Immature natural killer cell (primary cell): ENCODE data around the gene RDH8. TPM values are rescaled to one million over a fixed set of nuclear protein-coding genes. Genes with fewer than 3 reads are reported as not detected.
A peak's percentile ranks its signal among the peaks of the same experiment; 100 is the strongest.

Source experiments
- DNase-seq, 3 donors: peaks; one replicate each; pipeline ENCODE4 v3.0.0; 2022; ENCODE audit warnings: mixed read lengths in 1 of 3
- H3K27ac Mint-ChIP-seq, 6 donors: one replicate each; pipeline ENCODE4 v1.8.0; 2020; ENCODE audit warnings: mixed read lengths in 6 of 6, mild to moderate bottlenecking in 5 of 6, inconsistent platforms in 4 of 6, moderate library complexity in 3 of 6
- H3K27me3 Mint-ChIP-seq, 3 donors: one replicate each; pipeline ENCODE4 v1.8.0; 2020 to 2021; ENCODE audit warnings: low read depth in 3 of 3, mild to moderate bottlenecking in 3 of 3, mixed read lengths in 3 of 3, moderate library complexity in 3 of 3, inconsistent platforms in 1 of 3
- H3K36me3 Mint-ChIP-seq, 3 donors: one replicate each; pipeline ENCODE4 v1.8.0; 2020; ENCODE audit warnings: mixed read lengths in 3 of 3, inconsistent platforms in 2 of 3, mild to moderate bottlenecking in 2 of 3
- H3K4me1 Mint-ChIP-seq, 2 donors: one replicate each; pipeline ENCODE4 v1.8.0; 2020; ENCODE audit warnings: inconsistent platforms in 2 of 2, mild to moderate bottlenecking in 2 of 2, mixed read lengths in 2 of 2, moderate library complexity in 1 of 2
- H3K4me3 Mint-ChIP-seq, 5 donors: one replicate each; pipeline ENCODE4 v1.8.0; 2020; ENCODE audit warnings: mild to moderate bottlenecking in 5 of 5, mixed read lengths in 5 of 5, inconsistent platforms in 3 of 5, moderate library complexity in 3 of 5
- H3K9me3 Mint-ChIP-seq, 6 donors: one replicate each; pipeline ENCODE4 v1.8.0; 2020; ENCODE audit warnings: mild to moderate bottlenecking in 6 of 6, mixed read lengths in 6 of 6, inconsistent platforms in 4 of 6, moderate library complexity in 3 of 6
- polyA plus RNA-seq, 3 donors: library from polyadenylated mRNA; unstranded; fragments of 300-500 nt; fragmentation: Illumina TruSeq; gene quantifications; one replicate each; pipeline ENCODE4 v1.2.3, GENCODE V29; 2021

Gene RDH8
- not detected for polyA plus RNA-seq

GRCh38 chr19:10013316-10013715 lies at the start of gene RDH8:
TSS of gene RDH8 (plus strand) at chr19:10013483. CDS start at chr19:10013498, 15 bp downstream.
- Mint-ChIP-seq H3K4me3 (no peak within 1 kb of the TSS), H3K27me3 (peaks cover 16 to 21% (median 20%) of the 10 kb centered on the region in 3 donors), H3K4me1 (peaks cover 17 to 22% of the 10 kb centered on the region in 2 donors), H3K36me3 (no peaks in the 10 kb centered on the region), H3K27ac (no peak within 1 kb of the TSS), H3K9me3 (no peaks in the 10 kb centered on the region)
- DNase-seq: no peak

GRCh38 chr19:9966024-9966423 lies 47.3 kb upstream of the RDH8 start:
- no peaks in the 10 kb centered on the region for H3K9me3 Mint-ChIP-seq
- DNase-seq: no peak
- peaks cover 4 to 22% (median 9%) of the 10 kb centered on the region in 3 donors for H3K27me3 Mint-ChIP-seq
- no peak overlapping the region for H3K27ac Mint-ChIP-seq
- peaks cover 0 to 12% (median 0%) of the 10 kb centered on the region in 3 donors for H3K36me3 Mint-ChIP-seq
- H3K4me1 Mint-ChIP-seq: peaks cover 0 to under 1% of the 10 kb centered on the region in 2 donors
- H3K4me3 Mint-ChIP-seq: no peak overlapping the region

GRCh38 chr19:9966448-9966847 lies 46.8 kb upstream of the RDH8 start:
- H3K4me1 Mint-ChIP-seq: peaks cover 2 to 5% of the 10 kb centered on the region in 2 donors
- no peak overlapping the region for H3K27ac Mint-ChIP-seq
- H3K27me3 Mint-ChIP-seq: peaks cover 4 to 25% (median 11%) of the 10 kb centered on the region in 3 donors
- H3K4me3 Mint-ChIP-seq: no peak overlapping the region
- H3K9me3 Mint-ChIP-seq: no peaks in the 10 kb centered on the region
- no peak for DNase-seq
- H3K36me3 Mint-ChIP-seq: peaks cover 0 to 14% (median 0%) of the 10 kb centered on the region in 3 donors

GRCh38 chr19:9967326-9967725 lies 46.0 kb upstream of the RDH8 start:
- peaks cover 10 to 11% of the 10 kb centered on the region in 2 donors for H3K4me1 Mint-ChIP-seq

GRCh38 chr19:9968820-9969687 lies 44.2 kb upstream of the RDH8 start:
- H3K4me3 Mint-ChIP-seq: no peak overlapping the region

More at GRCh38 chr19:9967326-9967725, 46.0 kb upstream of the RDH8 start:
- no peak for DNase-seq
- peaks cover 0 to 19% (median 0%) of the 10 kb centered on the region in 3 donors for H3K36me3 Mint-ChIP-seq
- H3K9me3 Mint-ChIP-seq: no peaks in the 10 kb centered on the region
- no peak overlapping the region for H3K27ac Mint-ChIP-seq
- H3K4me3 Mint-ChIP-seq: no peak overlapping the region
- peaks cover 4 to 27% (median 14%) of the 10 kb centered on the region in 3 donors for H3K27me3 Mint-ChIP-seq

GRCh38 chr19:9969688-9969975 lies 43.7 kb upstream of the RDH8 start:
- Mint-ChIP-seq H3K36me3 (peaks cover 0 to 16% (median 0%) of the 10 kb centered on the region in 3 donors), H3K27ac (no peak overlapping the region), H3K4me1 (peaks cover 10 to 11% of the 10 kb centered on the region in 2 donors), H3K27me3 (peaks cover 4 to 23% (median 15%) of the 10 kb centered on the region in 3 donors), H3K4me3 (no peak overlapping the region), H3K9me3 (no peaks in the 10 kb centered on the region)
- no peak for DNase-seq

More at GRCh38 chr19:9968820-9969687, 44.2 kb upstream of the RDH8 start:
- no peak overlapping the region for H3K27ac Mint-ChIP-seq
- peaks cover 10 to 11% of the 10 kb centered on the region in 2 donors for H3K4me1 Mint-ChIP-seq
- H3K9me3 Mint-ChIP-seq: no peaks in the 10 kb centered on the region
- no peak for DNase-seq
- peaks cover 4 to 24% (median 15%) of the 10 kb centered on the region in 3 donors for H3K27me3 Mint-ChIP-seq
- peaks cover 0 to 16% (median 0%) of the 10 kb centered on the region in 3 donors for H3K36me3 Mint-ChIP-seq

GRCh38 chr19:9970481-9970880 lies 42.8 kb upstream of the RDH8 start:
- Mint-ChIP-seq H3K9me3 (no peaks in the 10 kb centered on the region), H3K4me3 (no peak overlapping the region), H3K27me3 (peaks cover 4 to 23% (median 15%) of the 10 kb centered on the region in 3 donors), H3K36me3 (peaks cover 0 to 16% (median 0%) of the 10 kb centered on the region in 3 donors), H3K27ac (no peak overlapping the region), H3K4me1 (peaks cover 10 to 11% of the 10 kb centered on the region in 2 donors)
- DNase-seq: no peak

GRCh38 chr19:9971166-9971897 lies 42.0 kb upstream of the RDH8 start:
- H3K9me3 Mint-ChIP-seq: no peaks in the 10 kb centered on the region
- H3K36me3 Mint-ChIP-seq: peaks cover 0 to 16% (median 0%) of the 10 kb centered on the region in 3 donors
- no peak overlapping the region for H3K4me3 Mint-ChIP-seq
- H3K27ac Mint-ChIP-seq: no peak overlapping the region
- peak in 1 of 3 donors; percentile 17 for DNase-seq
- peaks cover 10 to 11% of the 10 kb centered on the region in 2 donors for H3K4me1 Mint-ChIP-seq
- peaks cover 2 to 23% (median 15%) of the 10 kb centered on the region in 3 donors for H3K27me3 Mint-ChIP-seq

GRCh38 chr19:9972103-9972502 lies 41.2 kb upstream of the RDH8 start:
- DNase-seq: no peak
- Mint-ChIP-seq H3K4me3 (no peak overlapping the region), H3K27me3 (peaks cover 0 to 19% (median 12%) of the 10 kb centered on the region in 3 donors), H3K36me3 (peaks cover 0 to 16% (median 0%) of the 10 kb centered on the region in 3 donors), H3K4me1 (peaks cover 10 to 11% of the 10 kb centered on the region in 2 donors), H3K27ac (no peak overlapping the region), H3K9me3 (no peaks in the 10 kb centered on the region)

- H3K27ac Mint-ChIP-seq: no peak overlapping the region
- H3K36me3 Mint-ChIP-seq: no peaks in the 10 kb centered on the region
- H3K27me3 Mint-ChIP-seq: peaks cover 0 to 3% (median 0%) of the 10 kb centered on the region in 3 donors
- DNase-seq: no peak
- no peaks in the 10 kb centered on the region for H3K4me1 Mint-ChIP-seq
- H3K9me3 Mint-ChIP-seq: no peaks in the 10 kb centered on the region
- H3K4me3 Mint-ChIP-seq: no peak overlapping the region
Measured at GRCh38 chr19:9981406-9982260, 31.6 kb upstream of the RDH8 start.

GRCh38 chr19:9986787-9987281 lies 26.4 kb upstream of the RDH8 start:
- Mint-ChIP-seq H3K36me3 (peaks cover 0 to 5% (median 0%) of the 10 kb centered on the region in 3 donors), H3K27ac (no peak overlapping the region), H3K27me3 (peaks cover 0 to 4% (median 2%) of the 10 kb centered on the region in 3 donors), H3K9me3 (no peaks in the 10 kb centered on the region), H3K4me1 (no peaks in the 10 kb centered on the region), H3K4me3 (no peak overlapping the region)
- no peak for DNase-seq

- Mint-ChIP-seq H3K4me1 (no peaks in the 10 kb centered on the region), H3K4me3 (no peak overlapping the region), H3K9me3 (no peaks in the 10 kb centered on the region), H3K36me3 (peaks cover 0 to 5% (median 0%) of the 10 kb centered on the region in 3 donors), H3K27ac (no peak overlapping the region), H3K27me3 (peaks cover 2 to 4% (median 4%) of the 10 kb centered on the region in 3 donors)
- no peak for DNase-seq
Measured at GRCh38 chr19:9989504-9989903, 23.8 kb upstream of the RDH8 start.
